ENCODE results near the gene FEZ2.

DNA sequence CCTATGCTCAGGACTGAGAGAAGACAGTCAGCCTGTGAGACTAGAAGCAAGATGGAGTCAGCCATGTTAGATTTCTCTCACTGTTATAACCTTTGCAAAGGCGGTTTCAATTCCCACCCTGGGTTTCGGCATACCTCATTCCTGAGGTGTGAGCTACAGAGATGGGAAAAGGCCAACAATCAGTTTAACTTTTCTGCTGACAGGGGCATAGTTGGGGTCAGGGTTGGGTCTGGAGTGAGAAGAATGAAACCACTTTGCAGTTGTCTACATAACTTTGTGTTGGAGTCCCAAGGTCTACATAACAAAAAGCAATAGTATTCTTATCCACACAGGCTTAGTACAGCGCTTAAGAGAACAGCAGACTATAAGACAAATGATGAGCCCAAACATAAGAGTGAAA, 28.1 kb upstream of the FEZ2 start:
- TF ChIP-seq, protein P1, sequence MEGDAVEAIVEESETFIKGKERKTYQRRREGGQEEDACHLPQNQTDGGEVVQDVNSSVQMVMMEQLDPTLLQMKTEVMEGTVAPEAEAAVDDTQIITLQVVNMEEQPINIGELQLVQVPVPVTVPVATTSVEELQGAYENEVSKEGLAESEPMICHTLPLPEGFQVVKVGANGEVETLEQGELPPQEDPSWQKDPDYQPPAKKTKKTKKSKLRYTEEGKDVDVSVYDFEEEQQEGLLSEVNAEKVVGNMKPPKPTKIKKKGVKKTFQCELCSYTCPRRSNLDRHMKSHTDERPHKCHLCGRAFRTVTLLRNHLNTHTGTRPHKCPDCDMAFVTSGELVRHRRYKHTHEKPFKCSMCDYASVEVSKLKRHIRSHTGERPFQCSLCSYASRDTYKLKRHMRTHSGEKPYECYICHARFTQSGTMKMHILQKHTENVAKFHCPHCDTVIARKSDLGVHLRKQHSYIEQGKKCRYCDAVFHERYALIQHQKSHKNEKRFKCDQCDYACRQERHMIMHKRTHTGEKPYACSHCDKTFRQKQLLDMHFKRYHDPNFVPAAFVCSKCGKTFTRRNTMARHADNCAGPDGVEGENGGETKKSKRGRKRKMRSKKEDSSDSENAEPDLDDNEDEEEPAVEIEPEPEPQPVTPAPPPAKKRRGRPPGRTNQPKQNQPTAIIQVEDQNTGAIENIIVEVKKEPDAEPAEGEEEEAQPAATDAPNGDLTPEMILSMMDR (IDR thresholded peaks at IDR 0.05): no peak
- TF ChIP-seq POLR2A (IDR thresholded peaks at IDR 0.05) (no peak), POLR2AphosphoS5 (IDR thresholded peaks at IDR 0.05) (no peak)
